Adrenal gland (tissue), 12 donors: ENCODE results near the gene IFNA5. TPM values are rescaled to one million over a fixed set of nuclear protein-coding genes. Genes with fewer than 3 reads are reported as not detected.

ENCODE experiments used
- DNase-seq, 7 donors: peaks; one replicate each; pipeline ENCODE4 v3.0.0-alpha.2; 2019 to 2020
- H3K27ac ChIP-seq, 5 donors: fragments of 200-600 bp; sonication (generic) in 4 of 5; 1 replicate in 3 of 5; 2 replicates in 2 of 5; pipeline versions ENCODE4 v1.5.1 to v1.8.0; 2016 to 2020; ENCODE audit warnings: mild to moderate bottlenecking in 1 of 5
- H3K27me3 ChIP-seq: fragments of 200-600 bp; 2 replicates; pipeline ENCODE4 v1.8.0; 2021
- H3K36me3 ChIP-seq, 2 donors: fragments of 200-600 bp; replicated peaks in 1 of 2; 1 replicate in 1 of 2; 2 replicates in 1 of 2; pipeline versions ENCODE4 v1.5.1 to v1.8.0; 2018 to 2022
- H3K4me1 ChIP-seq, 2 donors: fragments of 200-600 bp; replicated peaks in 1 of 2; 1 replicate in 1 of 2; 2 replicates in 1 of 2; pipeline versions ENCODE4 v1.5.1 to v1.8.0; 2018 to 2021
- H3K4me3 ChIP-seq, 4 donors: fragments of 200-600 bp; sonication (generic) in 3 of 4; one replicate each; pipeline ENCODE4 v1.5.1; 2016 to 2018
- H3K9me3 ChIP-seq, 3 donors: fragments of 200-600 bp; sonication (generic) in 1 of 3; replicated peaks in 1 of 3; 1 replicate in 2 of 3; 2 replicates in 1 of 3; pipeline versions ENCODE4 v1.5.1 to v1.8.0; 2016 to 2021
- POLR2A ChIP-seq, 2 donors: fragments of 450-650 bp; IDR thresholded peaks; one replicate each; pipeline ENCODE4 v1.6.1; 2017; ENCODE audit warnings: antibody characterized with exemption in 2 of 2, mild to moderate bottlenecking in 2 of 2, moderate library complexity in 1 of 2
- WGBS, 4 donors: extraction: QIAGEN DNeasy Blood & Tissue Kit in 2 of 4; methylation state at CpG; one replicate each; pipeline versions ENCODE4 v1.1.5 to v1.1.7; 2013 to 2017; 5-methylcytosine and 5-hydroxymethylcytosine counted together
- intact Hi-C, 2 donors: fragments of 100-400 bp; cut with DNase I; formaldehyde crosslinking; loops; one replicate each; pipeline versions ENCODE4 v1.14.1 to v1.15.0; 2022 to 2023
- polyA plus RNA-seq, 3 donors: library from polyadenylated mRNA; stranded (reverse); fragments of 200-250 nt in 2 of 3; fragments of 350-450 nt in 1 of 3; fragmentation: Illumina TruSeq in 1 of 3; extraction: RNeasy Lipid Tissue Mini Kit (QIAGEN cat#74804) in 1 of 3; gene quantifications; one replicate each; pipeline ENCODE4 v1.2.3, GENCODE V29; 2013 to 2014
- total RNA-seq, 9 donors: library from RNA; depleted of rRNA in 4 of 9; stranded (reverse); fragments of >200 nt in 4 of 9; fragments of 120-200 nt in 1 of 9; fragmentation: NEBNext Ultra II Directional in 1 of 9; extraction: Animal tissue kit (Norgen Biotek cat#: 25700) in 1 of 9; gene quantifications; one replicate each; pipeline versions ENCODE4 v1.1.0 to v1.2.4, GENCODE V29; 2013 to 2023
- TF ChIP-seq, protein P1 (sequence below), 6 experiments: fragments of 450-650 bp in 4 of 6; fragments of 200-600 bp in 2 of 6; sonication (generic) in 1 of 6; IDR thresholded peaks; 1 replicate in 5 of 6; 2 replicates in 1 of 6; pipeline versions ENCODE4 v1.5.1 to v1.8.0; 2016 to 2021; ENCODE audit warnings: antibody characterized with exemption in 6 of 6, mild to moderate bottlenecking in 2 of 6, moderate library complexity in 1 of 6
- donor health status: healthy with polysubstance abuse.
- donor health status: Bipolar disorder and iron deficiency.
- donor health status: DM: yes; HTN: yes; CAD: no.
- donor health status: DM: no; HTN: no; CAD: no.
- donor health status: DM: no; HTN: no; CAD: no.
- donor health status: DM: yes; HTN: yes; CAD: no.

IFNA5 gene
- total and polyA plus RNA-seq, 12 donors, result 0.72 TPM; not detected in 11

- DNase-seq, result no peak
- 49 to 74% (median 55%) methylated on average over 2 of the region's 2 CpGs for WGBS, 4 donors
- intact Hi-C loops, result no loop called here
- no peak for TF ChIP-seq POLR2A (IDR thresholded peaks at IDR 0.05)
- H3K9me3 ChIP-seq, result no peaks in the 10 kb centered on the region
- H3K27me3 ChIP-seq, result no peaks in the 10 kb centered on the region
- H3K4me3 ChIP-seq, result no peak overlapping the region
- no peaks in the 10 kb centered on the region for H3K36me3 ChIP-seq
- H3K27ac ChIP-seq, result no peak overlapping the region
- no peaks in the 10 kb centered on the region for H3K4me1 ChIP-seq
Measured at GRCh38 chr9:21281275-21281674, 23.8 kb downstream of the IFNA5 start.

- H3K27me3 ChIP-seq, result peaks cover 7% of the 10 kb centered on the region
- no peaks in the 10 kb centered on the region for H3K36me3 ChIP-seq
- DNase-seq, result no peak
- H3K9me3 ChIP-seq, result no peaks in the 10 kb centered on the region
- no peak overlapping the region for H3K27ac ChIP-seq
- H3K4me1 ChIP-seq, result no peaks in the 10 kb centered on the region
- intact Hi-C loops, result no loop called here
- no peak overlapping the region for H3K4me3 ChIP-seq
- TF ChIP-seq, protein P1, sequence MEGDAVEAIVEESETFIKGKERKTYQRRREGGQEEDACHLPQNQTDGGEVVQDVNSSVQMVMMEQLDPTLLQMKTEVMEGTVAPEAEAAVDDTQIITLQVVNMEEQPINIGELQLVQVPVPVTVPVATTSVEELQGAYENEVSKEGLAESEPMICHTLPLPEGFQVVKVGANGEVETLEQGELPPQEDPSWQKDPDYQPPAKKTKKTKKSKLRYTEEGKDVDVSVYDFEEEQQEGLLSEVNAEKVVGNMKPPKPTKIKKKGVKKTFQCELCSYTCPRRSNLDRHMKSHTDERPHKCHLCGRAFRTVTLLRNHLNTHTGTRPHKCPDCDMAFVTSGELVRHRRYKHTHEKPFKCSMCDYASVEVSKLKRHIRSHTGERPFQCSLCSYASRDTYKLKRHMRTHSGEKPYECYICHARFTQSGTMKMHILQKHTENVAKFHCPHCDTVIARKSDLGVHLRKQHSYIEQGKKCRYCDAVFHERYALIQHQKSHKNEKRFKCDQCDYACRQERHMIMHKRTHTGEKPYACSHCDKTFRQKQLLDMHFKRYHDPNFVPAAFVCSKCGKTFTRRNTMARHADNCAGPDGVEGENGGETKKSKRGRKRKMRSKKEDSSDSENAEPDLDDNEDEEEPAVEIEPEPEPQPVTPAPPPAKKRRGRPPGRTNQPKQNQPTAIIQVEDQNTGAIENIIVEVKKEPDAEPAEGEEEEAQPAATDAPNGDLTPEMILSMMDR (IDR thresholded peaks at IDR 0.05), result no peak
- no peak for TF ChIP-seq POLR2A (IDR thresholded peaks at IDR 0.05)
- 35 to 53% (median 37%) methylated on average over 2 of the region's 2 CpGs for WGBS, 4 donors
Measured at GRCh38 chr9:21268347-21268657, 36.8 kb downstream of the IFNA5 start.

- Histone ChIP-seq H3K27me3 (peaks cover 7% of the 10 kb centered on the region), H3K36me3 (no peaks in the 10 kb centered on the region), H3K4me1 (no peaks in the 10 kb centered on the region), H3K4me3 (no peak overlapping the region), H3K9me3 (no peaks in the 10 kb centered on the region), H3K27ac (no peak overlapping the region)
- no peak for DNase-seq
- intact Hi-C loops, result no loop called here
- TF ChIP-seq, protein P1 (IDR thresholded peaks at IDR 0.05), result no peak
- TF ChIP-seq POLR2A (IDR thresholded peaks at IDR 0.05), result no peak
- 32 to 45% (median 39%) methylated on average over 4 of the region's 4 CpGs for WGBS, 4 donors
Measured at GRCh38 chr9:21267485-21268346, 37.4 kb downstream of the IFNA5 start.

DNA sequence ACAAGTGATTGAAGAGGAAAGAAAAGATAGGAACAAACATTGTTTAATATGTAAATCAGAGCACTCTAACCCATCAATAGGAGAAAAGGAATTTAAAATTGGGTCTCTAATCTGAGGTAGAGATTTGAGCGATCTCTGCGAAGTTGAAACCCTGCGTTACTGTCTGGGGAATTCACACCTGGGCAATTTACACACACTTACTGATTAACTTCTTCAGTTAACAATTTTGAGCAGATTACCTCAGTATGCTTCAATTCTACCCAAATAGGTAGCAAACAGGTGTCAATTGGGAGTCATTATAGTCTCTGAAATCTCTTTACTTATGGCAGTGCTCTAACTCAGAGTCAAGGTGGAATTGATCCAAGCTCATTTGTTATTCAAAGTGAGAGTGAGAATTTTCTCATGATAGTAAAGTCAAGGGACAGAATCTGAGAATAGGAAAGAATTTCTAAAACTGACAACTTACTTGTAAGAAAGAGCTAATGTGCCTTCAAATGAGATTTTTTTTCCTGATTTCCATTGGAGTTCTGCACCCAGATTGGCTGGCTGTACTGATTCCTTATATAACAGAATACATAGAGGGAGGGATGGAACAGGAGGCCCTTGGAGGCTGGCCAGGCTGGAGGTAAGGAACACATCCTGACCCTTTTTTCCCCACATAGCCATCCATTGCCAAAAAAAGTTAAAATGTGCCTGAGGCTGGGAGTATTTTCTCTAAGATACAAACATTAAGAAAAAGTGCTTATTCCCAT, 38.2 kb downstream of the IFNA5 start:
- H3K27me3 ChIP-seq, result peaks cover 7% of the 10 kb centered on the region
- no peaks in the 10 kb centered on the region for H3K9me3 ChIP-seq
- no peaks in the 10 kb centered on the region for H3K36me3 ChIP-seq
- intact Hi-C loops, result no loop called here
- H3K4me1 ChIP-seq, result no peaks in the 10 kb centered on the region
- 22 to 45% (median 31%) methylated on average over 3 of the region's 3 CpGs for WGBS, 4 donors
- TF ChIP-seq POLR2A (IDR thresholded peaks at IDR 0.05), result no peak
- TF ChIP-seq, protein P1 (IDR thresholded peaks at IDR 0.05), result no peak
- H3K4me3 ChIP-seq, result no peak overlapping the region
- no peak for DNase-seq
- H3K27ac ChIP-seq, result no peak overlapping the region
